ENCODE results near the gene CES2. TPM values are rescaled to one million over a fixed set of nuclear protein-coding genes. Genes with fewer than 3 reads are reported as not detected.
A peak's percentile ranks its signal among the peaks of the same experiment; 100 is the strongest.
"Not testable (repeated sequence)": the region's sequence is repeated elsewhere in the genome, so short reads cannot be mapped to it uniquely, and the experiment has no call there.

CES2 gene
- polyA plus RNA-seq, 1 experiment: 33.3 TPM

DNA sequence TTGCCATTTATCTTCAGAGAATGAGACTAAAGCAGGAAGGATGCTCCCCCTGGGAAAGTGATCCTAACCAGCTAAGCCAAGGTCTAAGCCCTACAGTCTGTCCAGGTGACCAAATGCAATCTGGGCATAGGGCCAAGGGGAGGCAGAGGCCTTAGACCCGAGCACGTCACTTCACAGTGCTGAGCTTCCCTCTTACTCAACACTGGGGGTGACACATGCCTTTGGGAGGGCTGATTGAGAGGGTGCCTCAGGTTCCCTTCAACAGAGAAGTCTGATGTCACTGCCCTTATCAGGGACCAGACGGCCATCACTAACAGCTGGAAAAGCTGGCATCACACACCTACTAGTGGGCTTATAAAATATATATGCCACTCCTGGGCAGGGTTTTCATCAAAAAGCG, 5.1 kb upstream of the CES2 start:
- ChIA-PET CTCF (interaction anchor here (1.4 to 4.8 kb wide), 2 partner anchors 34 to 255 kb away, joined by 3 to 29 read pairs; no protein-coding TSS in a partner anchor), POLR2A (no interaction called here)
- no peak for DNase-seq (ENCODE audit: low read depth)
- Histone ChIP-seq H3K27me3 (ENCODE audit: control insufficient read depth, insufficient read depth, low read length) (no peaks in the 10 kb centered on the region), H3K36me3 (ENCODE audit: control insufficient read depth, insufficient read depth, low read length) (peaks cover 6% of the 10 kb centered on the region; the same call in 1 of the 2 replicates), H3K4me3 (ENCODE audit: low read depth, low read length) (no peak overlapping the region)
- TF ChIP-seq, protein P1, sequence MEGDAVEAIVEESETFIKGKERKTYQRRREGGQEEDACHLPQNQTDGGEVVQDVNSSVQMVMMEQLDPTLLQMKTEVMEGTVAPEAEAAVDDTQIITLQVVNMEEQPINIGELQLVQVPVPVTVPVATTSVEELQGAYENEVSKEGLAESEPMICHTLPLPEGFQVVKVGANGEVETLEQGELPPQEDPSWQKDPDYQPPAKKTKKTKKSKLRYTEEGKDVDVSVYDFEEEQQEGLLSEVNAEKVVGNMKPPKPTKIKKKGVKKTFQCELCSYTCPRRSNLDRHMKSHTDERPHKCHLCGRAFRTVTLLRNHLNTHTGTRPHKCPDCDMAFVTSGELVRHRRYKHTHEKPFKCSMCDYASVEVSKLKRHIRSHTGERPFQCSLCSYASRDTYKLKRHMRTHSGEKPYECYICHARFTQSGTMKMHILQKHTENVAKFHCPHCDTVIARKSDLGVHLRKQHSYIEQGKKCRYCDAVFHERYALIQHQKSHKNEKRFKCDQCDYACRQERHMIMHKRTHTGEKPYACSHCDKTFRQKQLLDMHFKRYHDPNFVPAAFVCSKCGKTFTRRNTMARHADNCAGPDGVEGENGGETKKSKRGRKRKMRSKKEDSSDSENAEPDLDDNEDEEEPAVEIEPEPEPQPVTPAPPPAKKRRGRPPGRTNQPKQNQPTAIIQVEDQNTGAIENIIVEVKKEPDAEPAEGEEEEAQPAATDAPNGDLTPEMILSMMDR (IDR thresholded peaks at IDR 0.05; ENCODE audit: insufficient read depth, low read depth, low read length): no peak

DNA sequence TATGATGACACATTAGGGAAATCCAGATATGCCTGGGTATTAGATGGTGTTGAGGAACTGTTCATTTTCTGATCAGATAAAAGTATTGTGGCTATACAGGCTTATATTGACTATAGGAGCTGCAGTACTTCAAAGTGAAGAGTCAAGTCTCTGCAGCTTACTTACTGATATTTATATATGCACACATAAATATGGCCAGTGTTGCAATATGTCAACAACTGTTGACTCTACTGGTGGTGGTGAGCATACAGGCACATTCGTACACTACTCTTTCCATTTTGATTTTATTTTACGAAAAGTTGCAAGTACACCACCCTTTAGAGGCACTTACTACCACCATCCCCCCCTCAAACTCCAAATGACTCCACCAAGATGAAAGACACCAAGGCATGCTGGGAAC, 3.7 kb upstream of the CES2 start:
- H3K27me3 ChIP-seq (ENCODE audit: control insufficient read depth, insufficient read depth, low read length): no peaks in the 10 kb centered on the region
- DNase-seq (ENCODE audit: low read depth): no peak
- POLR2A ChIA-PET: interaction anchor here (0.6 kb wide), 1 partner anchor 247 kb away, joined by 4 read pairs; no protein-coding TSS in a partner anchor
- H3K4me3 ChIP-seq (ENCODE audit: low read depth, low read length): no peak overlapping the region
- CTCF ChIA-PET: interaction anchor here (0.8 to 4.8 kb wide), 6 partner anchors 14 to 271 kb away, joined by 3 to 29 read pairs (median 3); no protein-coding TSS in a partner anchor
- TF ChIP-seq, protein P1 (IDR thresholded peaks at IDR 0.05; ENCODE audit: insufficient read depth, low read depth, low read length): no peak
- peaks cover 6% of the 10 kb centered on the region; the same call in 1 of the 2 replicates for H3K36me3 ChIP-seq (ENCODE audit: control insufficient read depth, insufficient read depth, low read length)

DNA sequence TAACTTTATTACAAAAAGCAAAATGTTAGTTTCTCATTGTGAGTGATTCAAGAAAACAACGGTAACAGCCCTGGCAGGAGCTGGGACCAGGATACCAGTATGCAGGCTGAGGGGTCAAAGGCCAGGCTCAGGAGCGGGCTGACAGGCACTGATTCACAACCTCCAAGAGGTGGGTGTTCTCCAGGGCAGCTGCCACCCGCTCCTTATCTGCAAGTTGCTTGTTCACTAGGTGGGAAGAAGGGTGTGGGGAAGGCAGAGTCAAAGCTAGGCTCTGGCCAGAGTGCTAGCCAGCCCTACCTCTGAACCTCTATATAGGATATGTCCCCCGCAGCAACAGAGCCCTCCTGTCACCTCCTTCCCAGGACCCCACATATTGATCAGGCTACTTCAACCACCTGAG, 3.2 kb upstream of the CES2 start:
- no peak overlapping the region for H3K4me3 ChIP-seq (ENCODE audit: low read depth, low read length)
- H3K36me3 ChIP-seq (ENCODE audit: control insufficient read depth, insufficient read depth, low read length): peaks cover 6% of the 10 kb centered on the region; the same call in 1 of the 2 replicates
- CTCF ChIA-PET: interaction anchor here (0.9 to 4.8 kb wide), 4 partner anchors 14 to 223 kb away, joined by 3 to 29 read pairs (median 5); no protein-coding TSS in a partner anchor
- H3K27me3 ChIP-seq (ENCODE audit: control insufficient read depth, insufficient read depth, low read length): no peaks in the 10 kb centered on the region
- DNase-seq (ENCODE audit: low read depth): no peak
- TF ChIP-seq, protein P1 (IDR thresholded peaks at IDR 0.05; ENCODE audit: insufficient read depth, low read depth, low read length): no peak
- POLR2A ChIA-PET: no interaction called here

DNA sequence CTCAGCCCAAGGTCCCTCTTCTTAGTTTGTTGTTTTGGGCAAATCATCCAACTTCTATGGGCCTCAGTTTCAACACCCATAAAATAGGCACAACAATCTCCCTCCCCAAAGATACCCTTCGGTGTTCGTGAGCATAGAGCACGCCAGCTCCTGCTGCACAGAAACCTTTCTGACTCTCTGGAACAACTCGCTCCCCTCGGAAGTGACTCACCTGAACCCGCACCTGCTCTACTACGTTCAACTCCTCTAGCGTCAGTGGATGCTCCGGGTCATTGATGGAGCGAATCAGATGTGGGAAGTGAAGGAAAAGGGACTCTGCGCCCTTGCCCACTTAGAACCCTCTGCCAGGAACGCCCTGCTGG, 1.6 kb upstream of the CES2 start:
- Histone ChIP-seq H3K4me3 (ENCODE audit: low read depth, low read length) (peak overlapping the region; percentile 74), H3K36me3 (ENCODE audit: control insufficient read depth, insufficient read depth, low read length) (peaks cover 15% of the 10 kb centered on the region), H3K27me3 (ENCODE audit: control insufficient read depth, insufficient read depth, low read length) (no peaks in the 10 kb centered on the region)
- ChIA-PET POLR2A (no interaction called here), CTCF (interaction anchor here (0.6 to 4.8 kb wide), 4 partner anchors 20 to 42 kb away, joined by 3 to 29 read pairs (median 4); no protein-coding TSS in a partner anchor)
- TF ChIP-seq, protein P1 (IDR thresholded peaks at IDR 0.05; ENCODE audit: insufficient read depth, low read depth, low read length): no peak
- DNase-seq (ENCODE audit: low read depth): no peak

DNA sequence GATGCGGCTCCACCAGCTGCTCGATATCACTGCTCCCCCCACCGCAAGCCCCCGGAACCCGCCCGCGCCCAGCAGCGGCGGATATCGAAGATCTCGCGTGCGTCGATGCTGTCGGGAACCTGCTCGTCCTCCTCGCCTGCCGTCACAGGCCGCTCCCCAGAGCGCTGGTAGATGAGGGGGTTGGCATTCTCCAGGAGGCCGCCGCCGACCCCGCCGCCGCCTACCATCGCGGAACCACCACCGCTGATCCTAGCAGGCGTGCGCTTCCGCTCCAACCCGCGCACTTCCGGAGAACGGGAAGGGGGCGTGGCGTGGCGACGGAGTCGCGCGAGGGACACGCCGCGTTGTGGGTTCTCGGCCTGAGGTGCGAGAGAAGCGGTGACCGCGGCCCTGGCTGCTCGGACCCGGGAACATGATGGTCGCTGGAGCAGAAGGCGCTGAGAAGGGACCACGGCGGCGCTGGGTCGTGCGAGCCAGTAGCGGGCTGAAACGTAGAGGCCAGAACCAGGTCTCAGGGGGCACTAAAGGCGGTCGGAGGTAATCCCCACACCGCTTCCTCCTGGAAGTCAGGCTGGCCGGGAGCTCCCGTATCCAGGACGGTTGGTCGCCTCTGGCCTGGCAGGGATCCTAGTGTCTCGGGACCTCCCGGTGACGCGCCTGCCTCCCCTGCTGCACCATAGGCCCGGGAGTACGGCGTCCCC, 1.0 kb upstream of the CES2 start, which contains the start of gene CIAO2B:
CIAO2B (minus strand) TSS at position 265 of the 701 bp plus-strand sequence; CDS start at position 227, 38 bp downstream.
- CTCF ChIA-PET: interaction anchor here (0.6 to 4.8 kb wide), 5 partner anchors 20 to 43 kb away, joined by 3 to 29 read pairs (median 4); no protein-coding TSS in a partner anchor
- H3K27me3 ChIP-seq (ENCODE audit: control insufficient read depth, insufficient read depth, low read length): no peaks in the 10 kb centered on the region
- peak within 1 kb of the TSS; percentile 74 for H3K4me3 ChIP-seq (ENCODE audit: low read depth, low read length)
- peaks cover 18% of the 10 kb centered on the region for H3K36me3 ChIP-seq (ENCODE audit: control insufficient read depth, insufficient read depth, low read length)
- DNase-seq (ENCODE audit: low read depth): no peak
- POLR2A ChIA-PET: no interaction called here
- TF ChIP-seq, protein P1 (IDR thresholded peaks at IDR 0.05; ENCODE audit: insufficient read depth, low read depth, low read length): no peak

DNA sequence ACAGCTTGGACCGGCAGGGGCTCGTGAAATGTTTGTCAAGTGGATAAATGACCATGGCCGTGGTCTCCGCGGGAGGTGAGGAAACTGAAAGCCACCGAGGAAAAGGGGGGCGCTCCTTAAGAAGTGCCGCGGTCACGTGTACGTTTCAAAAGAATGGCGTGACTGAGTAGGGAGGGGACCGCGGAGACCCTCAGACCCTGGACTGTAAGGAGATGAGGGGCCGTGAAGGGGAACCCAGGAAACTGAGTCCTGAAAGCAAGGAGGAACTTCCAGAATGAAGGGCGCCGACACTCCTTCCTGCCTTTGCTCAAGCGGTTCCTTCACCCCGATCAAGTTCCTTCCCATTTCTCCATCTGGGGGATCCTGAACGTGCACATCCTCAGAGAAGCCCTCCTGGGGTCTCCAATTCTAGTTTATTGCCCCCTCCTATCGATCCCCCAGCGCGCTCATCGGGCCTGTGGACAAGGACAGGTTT, 440 bp upstream of the CES2 start:
- POLR2A ChIA-PET; DNase-seq (ENCODE audit: low read depth); H3K27me3 ChIP-seq (ENCODE audit: control insufficient read depth, insufficient read depth, low read length): not testable (repeated sequence)
- CTCF ChIA-PET: interaction anchor here (1.5 to 1.9 kb wide), 2 partner anchors 19 to 40 kb away, joined by 3 to 6 read pairs; no protein-coding TSS in a partner anchor
- Histone ChIP-seq H3K36me3 (ENCODE audit: control insufficient read depth, insufficient read depth, low read length) (peaks cover 21% of the 10 kb centered on the region), H3K4me3 (ENCODE audit: low read depth, low read length) (peak overlapping the region; percentile 74)
